GM21529 (cell line): Measurements from ENCODE around the gene TRABD2A.
"Not testable (repeated sequence)": the region's sequence is repeated elsewhere in the genome, so short reads cannot be mapped to it uniquely, and the experiment has no call there.

Experiments used
- ATAC-seq: cut with Tn5 transposase; IDR thresholded peaks from one replicate; pipeline ENCODE4 v1.9.1; 2021; ENCODE audit not compliant: unreplicated experiment

Gene TRABD2A

DNA sequence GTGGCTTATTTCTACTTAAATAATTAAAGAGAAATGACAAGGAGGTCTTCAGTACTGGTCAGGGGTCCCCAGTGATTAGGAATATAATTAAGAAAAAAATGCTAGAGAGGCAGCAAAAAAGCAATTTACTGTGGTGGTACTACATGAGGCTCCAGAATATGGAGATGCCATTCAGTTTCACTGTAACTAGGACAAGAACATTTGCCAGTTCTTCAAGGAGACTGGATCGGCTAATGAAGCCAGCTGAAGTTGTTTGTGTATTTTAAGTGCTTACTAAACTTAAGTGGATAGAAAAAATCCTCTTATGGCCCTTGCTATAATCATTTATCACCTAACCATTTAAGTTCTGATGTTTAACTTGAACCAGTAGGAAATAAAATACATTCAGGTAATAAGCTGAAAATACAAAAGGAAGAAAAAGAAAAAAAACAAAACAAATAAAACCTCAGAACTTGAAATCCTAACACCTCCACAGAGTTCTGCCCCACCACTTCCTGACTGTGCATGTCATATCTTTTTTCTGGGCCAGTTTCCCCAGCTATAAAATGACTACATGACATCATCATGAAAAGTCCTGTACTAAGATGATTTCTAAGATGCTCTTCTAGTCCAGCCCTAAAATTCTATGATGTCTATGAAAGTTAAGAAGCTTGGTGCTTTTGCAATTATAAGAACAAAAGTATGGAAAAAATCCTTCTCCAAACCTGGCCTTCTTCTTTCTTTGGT is 98.0 kb downstream of the TRABD2A start:
- no peak for ATAC-seq

DNA sequence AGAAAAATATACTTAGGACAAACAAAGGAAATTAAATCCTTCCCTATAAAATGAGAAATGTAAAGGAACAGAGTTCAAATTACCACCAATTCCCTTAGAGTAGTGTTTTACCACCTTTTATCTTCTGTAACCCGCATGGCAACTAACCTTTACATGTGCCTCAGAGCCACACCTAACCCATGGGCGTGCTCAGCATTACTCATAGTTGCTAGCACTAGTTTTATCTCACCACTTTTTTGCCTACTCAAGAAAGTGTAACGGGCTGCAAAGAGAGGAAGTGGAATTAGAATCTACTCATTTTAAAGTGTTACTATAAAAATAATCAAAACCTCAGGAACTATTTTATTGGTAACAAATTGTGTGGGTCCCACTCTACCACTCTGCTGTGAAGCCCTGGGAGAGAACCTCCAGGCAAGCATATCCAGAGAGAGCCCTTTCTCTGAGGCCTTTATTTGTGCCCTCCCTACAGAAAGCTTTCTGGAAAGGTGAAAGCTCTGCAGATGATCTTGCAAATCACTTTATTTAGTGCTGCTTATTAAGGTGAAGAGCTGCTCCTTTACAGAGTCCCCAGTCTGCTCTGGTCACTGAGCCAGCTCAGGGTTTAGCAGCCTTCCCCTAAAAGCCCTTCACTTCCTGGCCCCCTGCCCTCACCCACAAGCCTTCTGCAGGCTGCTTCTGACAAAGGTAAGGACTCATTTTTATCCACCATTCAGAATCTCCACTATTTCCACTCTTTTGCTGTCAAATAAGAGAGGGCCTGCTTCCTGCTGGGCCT is 98.8 kb downstream of the TRABD2A start:
- ATAC-seq: peak; percentile 87

DNA sequence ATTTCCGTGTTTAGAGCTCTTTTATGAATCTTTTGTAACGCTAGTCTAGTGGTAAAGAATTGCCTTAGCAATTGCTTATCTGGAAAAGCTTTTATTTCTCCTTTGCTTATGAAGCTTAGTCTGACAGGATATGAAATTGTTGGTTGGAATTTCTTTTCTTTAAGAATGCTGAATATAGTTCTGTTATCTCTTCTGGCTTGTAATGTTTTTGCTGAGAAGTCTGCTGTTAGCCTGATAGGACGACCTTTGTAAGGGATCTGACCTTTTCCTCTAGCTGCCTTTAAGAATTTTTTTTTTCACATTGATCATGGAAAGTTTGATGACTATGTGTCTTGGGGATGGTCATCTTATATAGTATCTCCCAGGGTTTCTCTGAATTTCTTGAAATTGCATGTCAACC is 101.1 kb downstream of the TRABD2A start:
- no peak for ATAC-seq

DNA sequence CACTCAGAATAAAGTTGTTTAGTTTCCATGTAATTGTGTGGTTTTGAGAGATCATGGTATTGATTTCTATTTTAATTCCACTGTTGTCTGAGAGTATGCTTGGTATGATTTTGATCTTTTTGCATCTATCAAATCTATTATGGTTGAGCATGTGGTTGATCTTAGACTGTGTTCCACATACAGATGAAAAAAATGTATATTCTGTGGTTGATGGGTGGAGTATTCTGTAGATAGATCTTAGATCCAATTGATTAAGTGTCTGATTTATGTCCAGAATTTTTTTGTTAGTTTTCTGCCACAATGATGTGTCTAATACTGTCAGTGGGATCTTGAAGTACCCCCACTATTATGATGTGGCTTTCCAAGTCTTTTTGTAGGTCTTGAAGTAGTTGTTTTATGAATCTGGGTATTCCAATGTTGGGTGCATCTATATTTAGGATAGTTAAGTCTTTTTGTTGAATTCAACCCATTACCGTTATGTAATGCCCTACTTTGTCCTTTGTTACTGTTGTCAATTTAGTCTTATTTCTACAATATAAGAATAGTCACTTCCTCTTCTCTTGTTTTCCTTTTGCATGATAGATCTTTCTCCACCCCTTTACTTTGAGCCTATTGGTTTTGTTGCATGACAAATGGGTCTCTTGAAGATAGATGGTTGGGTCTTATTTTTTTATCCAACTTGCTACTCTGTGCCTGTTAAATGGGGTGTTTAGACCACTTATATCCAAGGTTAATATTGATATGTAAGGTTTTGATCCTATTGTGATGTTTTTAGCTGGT is 101.8 kb downstream of the TRABD2A start:
- ATAC-seq: no peak

DNA sequence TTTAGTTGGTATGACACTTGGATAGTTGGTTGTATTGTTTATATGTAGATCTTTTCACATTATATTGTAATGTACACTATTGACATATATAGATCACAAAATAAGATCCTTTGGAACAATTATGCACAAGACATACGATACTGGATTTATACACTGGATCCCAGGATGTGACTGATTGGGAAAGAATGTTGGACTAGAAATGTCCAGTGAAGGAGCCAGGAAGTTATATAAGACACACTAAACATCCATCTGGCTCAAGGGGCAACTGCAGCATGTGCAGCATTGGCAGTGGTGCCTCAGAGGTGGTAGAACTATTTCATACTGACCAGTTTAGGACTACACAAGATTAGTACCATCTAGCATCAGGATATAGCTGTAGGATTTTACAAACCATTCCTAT is 104.9 kb downstream of the TRABD2A start:
- ATAC-seq: no peak

DNA sequence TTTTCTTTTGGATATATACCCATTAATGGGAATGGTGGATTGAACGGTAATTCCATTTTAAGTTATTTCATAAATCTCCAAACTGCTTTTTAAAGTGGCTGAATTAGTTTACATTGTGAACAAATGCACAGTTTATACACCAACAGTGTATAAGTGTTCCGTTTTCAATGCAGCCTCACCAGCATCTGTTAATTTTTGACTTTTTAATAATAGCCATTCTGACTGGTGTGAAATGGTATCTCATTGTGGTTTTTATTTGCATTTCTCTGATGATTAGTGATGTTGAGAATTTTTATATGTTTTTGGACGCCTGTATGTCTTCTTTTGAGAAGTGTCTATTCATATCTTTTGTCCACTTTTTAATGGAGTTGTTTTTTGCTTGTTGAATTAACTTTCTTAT is 107.3 kb downstream of the TRABD2A start:
- not testable (repeated sequence) for ATAC-seq
